ENCODE results near the gene MT1M.

The MT1M gene

DNA sequence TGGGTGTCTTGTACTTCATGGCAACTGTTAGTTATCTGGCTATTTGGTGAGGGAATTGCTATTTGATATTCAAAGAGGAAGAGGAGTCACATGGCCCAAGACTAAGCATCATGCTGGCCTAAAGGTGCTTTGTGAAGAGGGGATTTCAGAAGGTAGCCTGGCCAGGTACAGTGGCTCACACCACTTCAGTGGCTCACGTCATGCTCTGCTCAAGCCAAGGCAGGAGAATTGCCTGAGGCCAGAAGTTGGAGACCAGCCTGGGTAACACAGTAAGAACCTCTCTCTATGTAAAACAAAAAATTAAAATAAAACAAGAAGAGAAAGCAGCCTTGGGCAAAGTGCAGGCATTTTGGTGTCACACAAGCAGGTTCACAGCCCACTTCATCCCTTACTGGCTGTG, 12.9 kb downstream of the MT1M start:
- CTCF ChIA-PET = no interaction called here
- no peak for TF ChIP-seq CTCF (IDR thresholded peaks at IDR 0.05; ENCODE audit: control extremely low read depth, extremely low read depth, low read depth, missing control alignments)
- POLR2A ChIA-PET = no interaction called here
- DNase-seq (ENCODE audit: extremely low spot score) = no peak

DNA sequence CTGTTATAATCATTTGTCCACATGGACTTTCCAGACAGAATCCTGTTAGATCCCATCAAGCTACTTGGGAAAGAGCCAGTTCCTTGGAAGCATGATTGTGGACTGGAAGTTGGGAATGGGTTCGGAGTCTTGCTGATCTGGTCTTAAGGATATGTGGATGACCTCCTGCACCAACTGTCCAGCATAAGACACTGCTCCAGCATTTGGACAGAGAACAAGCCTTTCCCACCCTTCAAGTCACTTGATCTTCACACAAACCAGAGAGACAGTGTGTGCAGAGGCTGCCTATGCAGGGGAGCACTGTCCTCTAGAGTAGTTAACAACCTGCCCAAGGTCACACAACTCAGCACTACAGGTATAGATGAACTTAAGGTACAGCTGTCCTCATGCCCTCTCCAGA, 13.4 kb downstream of the MT1M start:
- POLR2A ChIA-PET = no interaction called here
- CTCF ChIA-PET = interaction anchor here (1.1 kb wide), 1 partner anchor 11 kb away, joined by 4 read pairs; no protein-coding TSS in a partner anchor
- no peak for TF ChIP-seq CTCF (IDR thresholded peaks at IDR 0.05; ENCODE audit: control extremely low read depth, extremely low read depth, low read depth, missing control alignments)
- DNase-seq (ENCODE audit: extremely low spot score) = no peak

- no peak for DNase-seq (ENCODE audit: extremely low spot score)
These were observed 15.4 kb downstream of the MT1M start for GRCh38 chr16:56647641-56648431.

GRCh38 chr16:56649271-56649670, 16.8 kb downstream of the MT1M start:
- POLR2A ChIA-PET = no interaction called here
- no peak for DNase-seq (ENCODE audit: extremely low spot score)
- TF ChIP-seq CTCF (IDR thresholded peaks at IDR 0.05; ENCODE audit: control extremely low read depth, extremely low read depth, low read depth, missing control alignments) = no peak
- CTCF ChIA-PET = no interaction called here

More at GRCh38 chr16:56647641-56648431, 15.4 kb downstream of the MT1M start:
- TF ChIP-seq CTCF (IDR thresholded peaks at IDR 0.05; ENCODE audit: control extremely low read depth, extremely low read depth, low read depth, missing control alignments) = no peak
- ChIA-PET POLR2A (no interaction called here), CTCF (no interaction called here)

- DNase-seq (ENCODE audit: extremely low spot score) = no peak
- TF ChIP-seq CTCF (IDR thresholded peaks at IDR 0.05; ENCODE audit: control extremely low read depth, extremely low read depth, low read depth, missing control alignments) = no peak
- CTCF ChIA-PET = no interaction called here
- POLR2A ChIA-PET = no interaction called here
These were observed 17.4 kb downstream of the MT1M start for GRCh38 chr16:56649820-56650219.

DNA sequence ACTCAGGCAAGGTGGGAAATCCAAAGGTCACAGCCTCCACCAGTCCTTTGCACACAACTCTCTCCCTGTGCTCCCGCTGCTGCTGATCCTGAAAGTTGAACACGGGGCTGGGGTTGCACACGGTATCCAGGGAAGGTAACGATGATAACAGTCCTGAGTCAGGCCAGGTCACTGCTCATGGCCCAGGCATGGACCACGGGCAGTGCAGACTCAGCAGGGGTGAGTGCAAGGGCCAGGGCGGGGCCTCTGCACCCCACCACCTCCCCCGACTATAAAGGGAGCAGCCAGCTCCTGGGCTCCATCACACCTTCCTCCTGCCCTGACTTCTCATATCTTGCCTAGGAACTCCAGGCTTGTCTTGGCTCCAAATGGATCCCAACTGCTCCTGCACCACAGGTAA, 19.1 kb downstream of the MT1M start, which contains the start of gene MT1B:
Gene MT1B (plus strand): TSS at position 301 of the 400 bp plus-strand sequence. CDS start 68 bp downstream, at position 369.
- ChIA-PET POLR2A (no interaction called here), CTCF (no interaction called here)
- DNase-seq (ENCODE audit: extremely low spot score) = no peak
- no peak for TF ChIP-seq CTCF (IDR thresholded peaks at IDR 0.05; ENCODE audit: control extremely low read depth, extremely low read depth, low read depth, missing control alignments)
